H1 (cell line): ENCODE measurements around the gene SLITRK3. TPM values are rescaled to one million over a fixed set of nuclear protein-coding genes. Genes with fewer than 3 reads are reported as not detected.

ENCODE experiments used
- CTCF ChIA-PET: fragments of 300-600 bp; sonication (Branson Sonifier 250); formaldehyde crosslinking; loops from one replicate; lab custom pipeline; 2021; ENCODE audit not compliant: partially characterized antibody; lab: Charles Lee
- POLR2A ChIA-PET: fragments of 300-600 bp; sonication (Branson Sonifier 250); formaldehyde crosslinking; loops from one replicate; lab custom pipeline; 2021; ENCODE audit warnings: inconsistent platforms; ENCODE audit not compliant: partially characterized antibody; lab: Charles Lee
- DNase-seq, 2 experiments: peaks; one replicate each; pipeline versions ENCODE4 v3.0.0 to v3.0.0-alpha.2; 2010 to 2022; ENCODE audit warnings: low spot score in 2 of 2, low read depth in 1 of 2, mixed read lengths in 1 of 2
- FAIRE-seq: peaks from 2 replicates; lab custom pipeline; 2011; peaks lifted over from hg19 to GRCh38; lab: Jason Lieb, UNC
- H2AFZ ChIP-seq: 2 replicates; pipeline ENCODE4 v1.8.1; 2012; ENCODE audit warnings: low read length, inconsistent platforms
- H2AK5ac ChIP-seq: 2 replicates; pipeline ENCODE4 v1.6.1; 2013; ENCODE audit warnings: low read depth, low read length
- H2BK120ac ChIP-seq: replicated peaks from 2 replicates; pipeline ENCODE3; 2013; ENCODE audit warnings: low read depth, low read length, inconsistent platforms
- H2BK12ac ChIP-seq: 2 replicates; pipeline ENCODE4 v1.6.1; 2013; ENCODE audit warnings: low read depth, low read length
- H2BK15ac ChIP-seq: 2 replicates; pipeline ENCODE4 v1.6.1; 2013; ENCODE audit warnings: low read length
- H2BK20ac ChIP-seq: 2 replicates; pipeline ENCODE4 v1.6.1; 2013; ENCODE audit warnings: low read length
- H2BK5ac ChIP-seq: 2 replicates; pipeline ENCODE4 v1.6.1; 2013; ENCODE audit warnings: low read depth, low read length
- H3K14ac ChIP-seq: 2 replicates; pipeline ENCODE4 v1.6.1; 2013; ENCODE audit warnings: inconsistent platforms; ENCODE audit not compliant: insufficient read length
- H3K18ac ChIP-seq: 2 replicates; pipeline ENCODE4 v1.6.1; 2013; ENCODE audit warnings: low read length; ENCODE audit errors: extremely low read depth
- H3K23ac ChIP-seq: 2 replicates; pipeline ENCODE4 v1.6.1; 2013; ENCODE audit warnings: inconsistent platforms; ENCODE audit not compliant: insufficient read length
- H3K23me2 ChIP-seq: 2 replicates; pipeline ENCODE4 v1.6.1; 2013; ENCODE audit warnings: low read depth, low read length
- H3K27ac ChIP-seq: 2 replicates; pipeline ENCODE4 v1.6.1; 2011; ENCODE audit warnings: low read depth, low read length, inconsistent platforms
- H3K27me3 ChIP-seq, 4 experiments: replicated peaks in 1 of 4; 1 replicate in 1 of 4; 2 replicates in 3 of 4; pipeline versions ENCODE4 v1.6.1 to v1.8.1; 2011 to 2013; ENCODE audit warnings: low read length in 3 of 4, mild to moderate bottlenecking in 3 of 4, inconsistent platforms in 2 of 4, mixed read lengths in 2 of 4, moderate library complexity in 1 of 4; ENCODE audit not compliant: control insufficient read depth in 3 of 4, insufficient read depth in 3 of 4; ENCODE audit errors: extremely low read depth in 1 of 4
- H3K36me3 ChIP-seq, 4 experiments: 2 replicates each; pipeline versions ENCODE4 v1.6.1 to v1.8.1; 2011 to 2013; ENCODE audit warnings: mild to moderate bottlenecking in 4 of 4, low read length in 3 of 4, moderate library complexity in 2 of 4, control low read depth in 1 of 4, inconsistent platforms in 1 of 4; ENCODE audit not compliant: insufficient read depth in 4 of 4, control insufficient read depth in 2 of 4
- H3K4ac ChIP-seq: replicated peaks from 2 replicates; pipeline ENCODE3; 2013; ENCODE audit warnings: low read length, low read depth, mixed read lengths, inconsistent platforms; ENCODE audit not compliant: insufficient read length
- H3K4me1 ChIP-seq, 4 experiments: replicated peaks in 1 of 4; 1 replicate in 1 of 4; 2 replicates in 3 of 4; pipeline versions ENCODE4 v1.6.1 to v1.8.1; 2011 to 2013; ENCODE audit warnings: low read length in 3 of 4, inconsistent platforms in 2 of 4, mixed read lengths in 1 of 4; ENCODE audit not compliant: insufficient read depth in 4 of 4, control insufficient read depth in 3 of 4
- H3K4me2 ChIP-seq, 2 experiments: 2 replicates each; pipeline versions ENCODE4 v1.6.1 to v1.8.1; 2011 to 2013; ENCODE audit warnings: low read depth in 2 of 2, low read length in 2 of 2, control low read depth in 1 of 2, inconsistent platforms in 1 of 2, mild to moderate bottlenecking in 1 of 2; ENCODE audit not compliant: insufficient read depth in 1 of 2
- H3K4me3 ChIP-seq, 4 experiments: fragments of 200-600, 300-600 bp in 1 of 4; sonication (generic), shearing (Covaris generic), sonication (Bioruptor Twin) in 1 of 4; 2 replicates each; pipeline versions ENCODE4 v1.5.1 to v1.8.1; 2011 to 2016; ENCODE audit warnings: low read length in 4 of 4, low read depth in 3 of 4, control low read depth in 2 of 4, inconsistent platforms in 2 of 4, mild to moderate bottlenecking in 2 of 4, mixed read lengths in 1 of 4, moderate library complexity in 1 of 4; ENCODE audit not compliant: insufficient read depth in 2 of 4; ENCODE audit errors: extremely low read depth in 1 of 4
- H3K56ac ChIP-seq: replicated peaks from 2 replicates; pipeline ENCODE3; 2013; ENCODE audit warnings: low read depth, mild to moderate bottlenecking, mixed read lengths, low read length, inconsistent platforms; ENCODE audit not compliant: insufficient read length
- H3K79me1 ChIP-seq: 2 replicates; pipeline ENCODE4 v1.6.1; 2013; ENCODE audit warnings: low read depth, low read length, control low read depth
- H3K79me2 ChIP-seq, 2 experiments: 2 replicates each; pipeline versions ENCODE4 v1.6.1 to v1.8.1; 2012 to 2013; ENCODE audit warnings: low read length in 2 of 2, mild to moderate bottlenecking in 2 of 2, inconsistent platforms in 1 of 2; ENCODE audit not compliant: insufficient read depth in 2 of 2, control insufficient read depth in 1 of 2
- H3K9ac ChIP-seq, 4 experiments: replicated peaks in 1 of 4; 1 replicate in 1 of 4; 2 replicates in 3 of 4; pipeline versions ENCODE4 v1.6.1 to v1.8.1; 2011 to 2013; ENCODE audit warnings: low read depth in 3 of 4, low read length in 3 of 4, control low read depth in 2 of 4, mild to moderate bottlenecking in 2 of 4, moderate library complexity in 2 of 4, inconsistent platforms in 1 of 4; ENCODE audit errors: extremely low read depth in 1 of 4
- H3K9me3 ChIP-seq, 2 experiments: 2 replicates each; pipeline versions ENCODE4 v1.6.1 to v1.8.1; 2012 to 2013; ENCODE audit warnings: mild to moderate bottlenecking in 2 of 2, moderate library complexity in 2 of 2, control low read depth in 1 of 2, inconsistent platforms in 1 of 2, low read depth in 1 of 2, low read length in 1 of 2, mixed read lengths in 1 of 2; ENCODE audit not compliant: insufficient read depth in 2 of 2
- H4K20me1 ChIP-seq, 2 experiments: replicated peaks in 1 of 2; 2 replicates each; pipeline versions ENCODE3 to v1.8.1; 2011 to 2013; ENCODE audit warnings: inconsistent platforms in 2 of 2, low read length in 2 of 2, mild to moderate bottlenecking in 1 of 2; ENCODE audit not compliant: insufficient read depth in 2 of 2, control insufficient read depth in 1 of 2
- H4K5ac ChIP-seq: 2 replicates; pipeline ENCODE4 v1.6.1; 2013; ENCODE audit warnings: low read length, low read depth, mixed read lengths, inconsistent platforms; ENCODE audit not compliant: insufficient read length
- H4K8ac ChIP-seq: 2 replicates; pipeline ENCODE4 v1.8.0; 2013; ENCODE audit warnings: mild to moderate bottlenecking, moderate library complexity, low read length, inconsistent platforms; ENCODE audit not compliant: insufficient read depth; ENCODE audit errors: extremely low read depth
- H4K91ac ChIP-seq: replicated peaks from 2 replicates; pipeline ENCODE3; 2013; ENCODE audit warnings: low read length, mixed read lengths, inconsistent platforms; ENCODE audit not compliant: insufficient read length
- ATF2 ChIP-seq: IDR thresholded peaks from 2 replicates; pipeline ENCODE4 v1.6.1; 2012; ENCODE audit warnings: low read length, inconsistent platforms
- CBX5 ChIP-seq: fragments of 300-800, 300-1000 bp; sonication (generic); IDR thresholded peaks from 2 replicates; pipeline ENCODE4 v1.7.1; 2016; ENCODE audit warnings: antibody characterized with exemption, low read length, low read depth
- NANOG ChIP-seq: IDR thresholded peaks from 2 replicates; pipeline ENCODE4 v1.6.1; 2011; ENCODE audit warnings: low read length, low read depth, mild to moderate bottlenecking, inconsistent platforms; ENCODE audit not compliant: insufficient read depth, poor library complexity, severe bottlenecking
- RNF2 ChIP-seq: fragments of 200-900, 300-1000 bp; sonication (generic); IDR thresholded peaks from 2 replicates; pipeline ENCODE4 v1.7.1; 2016; ENCODE audit warnings: borderline replicate concordance, low read depth, mild to moderate bottlenecking, antibody characterized with exemption, low read length; ENCODE audit not compliant: poor library complexity, severe bottlenecking; ENCODE audit errors: missing control alignments
- polyA plus RNA-seq, 7 experiments: library from polyadenylated mRNA; depleted of rRNA in 3 of 7; stranded (reverse) in 5 of 7; unstranded in 2 of 7; fragments of >200 nt in 5 of 7; fragments of 200-250 nt in 2 of 7; gene quantifications; 1 replicate in 5 of 7; 2 replicates in 1 of 7; 4 replicates in 1 of 7; pipeline versions ENCODE4 v1.2.1 to v1.2.3, GENCODE V29; 2011 to 2013; ENCODE audit warnings: missing spikeins in 2 of 7, mixed read lengths in 2 of 7
- total RNA-seq: library from RNA; stranded (reverse); fragmentation: NEBNext Ultra II Directional; extraction: Animal tissue kit (Norgen Biotek cat#: 25700); gene quantifications from 2 replicates; pipeline ENCODE4 v1.2.1, GENCODE V29; 2021

SLITRK3 gene
- total and polyA plus RNA-seq, 2 of the 8 experiments (the other 6 are each of a cell fraction or from before 2014, with no cell fraction given): 0.71 to 3.4 TPM

- no peak overlapping the region for H3K23ac ChIP-seq
- DNase-seq (no peak), FAIRE-seq (no peak)
- no peaks in the 10 kb centered on the region for H4K20me1 ChIP-seq
- ChIA-PET CTCF (no interaction called here), POLR2A (no interaction called here)
- H4K91ac ChIP-seq: no peak overlapping the region
- H3K18ac ChIP-seq: no peak overlapping the region
- no peak overlapping the region for H2BK20ac ChIP-seq
- peaks cover 0 to 2% (median 0%) of the 10 kb centered on the region in 4 experiments; a peak in 1 of 7 replicates for H3K27me3 ChIP-seq
- H2BK12ac ChIP-seq: no peak overlapping the region
- no peaks in the 10 kb centered on the region for H3K36me3 ChIP-seq
- 0 out of 7 replicates have a peak, but pooled peaks cover 0 to 2% (median 0%) of the 10 kb centered on the region in 4 experiments for H3K4me1 ChIP-seq
- no peak overlapping the region for H3K4me3 ChIP-seq
- no peaks in the 10 kb centered on the region for H3K79me1 ChIP-seq
- no peak overlapping the region for H4K5ac ChIP-seq
- H3K9me3 ChIP-seq: 0 out of 4 replicates have a peak, but pooled peaks cover 0 to 3% of the 10 kb centered on the region in 2 experiments
- no peak overlapping the region for H3K9ac ChIP-seq
- no peak overlapping the region for H2BK5ac ChIP-seq
- H3K56ac ChIP-seq: no peak overlapping the region
- H2BK15ac ChIP-seq: no peak overlapping the region
- H3K4ac ChIP-seq: no peak overlapping the region
- H2AK5ac ChIP-seq: no peak overlapping the region
- no peak overlapping the region for H3K4me2 ChIP-seq
- H3K14ac ChIP-seq: no peak overlapping the region
- H3K27ac ChIP-seq: no peak overlapping the region
- H4K8ac ChIP-seq: no peak overlapping the region
- H2BK120ac ChIP-seq: no peak overlapping the region
- no peak overlapping the region for H2AFZ ChIP-seq
- no peaks in the 10 kb centered on the region for H3K23me2 ChIP-seq
- H3K79me2 ChIP-seq: no peaks in the 10 kb centered on the region
- no peak for TF ChIP-seq CBX5
- no peak for TF ChIP-seq RNF2
- no peak for TF ChIP-seq NANOG
- TF ChIP-seq ATF2: no peak
Measured at GRCh38 chr3:165243597-165243996, 47.4 kb upstream of the SLITRK3 start.
